ENCODE results near the gene CLIP4. TPM values are rescaled to one million over a fixed set of nuclear protein-coding genes. Genes with fewer than 3 reads are reported as not detected.

Gene CLIP4
- total and polyA plus RNA-seq, 2 of the 13 experiments (the other 11 are each of a cell fraction or from before 2014, with no cell fraction given) = 0.46 to 0.49 TPM

DNA sequence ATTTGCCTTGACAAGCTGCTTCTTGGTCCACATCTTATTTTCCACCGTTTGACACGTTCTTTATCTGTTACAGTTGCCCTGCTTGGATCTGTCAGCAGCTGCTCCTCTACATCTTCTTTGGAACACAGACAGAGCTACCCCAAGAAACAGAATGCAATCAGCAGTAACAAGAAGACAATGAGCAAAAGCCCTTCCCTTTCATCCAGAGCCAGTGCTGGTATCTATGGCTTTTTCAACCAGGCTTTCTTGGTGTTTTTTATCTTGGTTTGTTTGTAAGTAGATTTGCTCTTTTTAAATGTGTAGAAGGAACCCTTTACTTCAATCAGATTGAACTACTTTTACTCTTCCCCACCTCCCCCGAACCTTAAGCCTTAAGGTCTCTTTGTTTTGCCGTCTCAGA, 41.9 kb downstream of the CLIP4 start (continued):
- TF ChIP-seq THRA (CRISPR knock-in tag; IDR thresholded peaks at IDR 0.05; ENCODE audit: borderline replicate concordance) = no peak
- TF ChIP-seq MYPOP (CRISPR knock-in tag; IDR thresholded peaks at IDR 0.05) = no peak
- TF ChIP-seq, protein P1, sequence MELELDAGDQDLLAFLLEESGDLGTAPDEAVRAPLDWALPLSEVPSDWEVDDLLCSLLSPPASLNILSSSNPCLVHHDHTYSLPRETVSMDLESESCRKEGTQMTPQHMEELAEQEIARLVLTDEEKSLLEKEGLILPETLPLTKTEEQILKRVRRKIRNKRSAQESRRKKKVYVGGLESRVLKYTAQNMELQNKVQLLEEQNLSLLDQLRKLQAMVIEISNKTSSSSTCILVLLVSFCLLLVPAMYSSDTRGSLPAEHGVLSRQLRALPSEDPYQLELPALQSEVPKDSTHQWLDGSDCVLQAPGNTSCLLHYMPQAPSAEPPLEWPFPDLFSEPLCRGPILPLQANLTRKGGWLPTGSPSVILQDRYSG (CRISPR knock-in tag; IDR thresholded peaks at IDR 0.05) = no peak

DNA sequence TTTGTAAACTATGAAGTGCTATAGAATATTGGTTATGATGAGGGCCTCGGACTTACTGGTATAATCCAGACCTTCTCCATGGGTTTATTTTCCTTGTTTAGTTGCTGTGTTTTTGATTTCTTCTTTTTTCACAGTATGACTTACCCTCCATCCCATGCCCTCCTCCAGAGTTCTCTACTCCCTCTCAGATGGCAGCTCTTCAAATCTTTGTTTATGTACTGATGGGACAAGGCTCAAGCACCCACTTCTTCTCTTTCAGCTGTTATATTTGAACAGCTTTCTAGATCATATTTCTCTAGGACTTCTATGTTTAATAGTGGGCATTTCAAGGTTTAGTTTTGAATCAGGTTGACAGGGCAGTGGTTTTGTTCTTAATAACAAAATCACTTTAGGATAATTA, 43.9 kb downstream of the CLIP4 start:
- no peak overlapping the region for H3K27ac ChIP-seq (ENCODE audit: extremely low read length, insufficient read depth, low read length)
- CTCF ChIA-PET (ENCODE audit: low intra/inter-chr PET ratio, low total read pairs) = no interaction called here
- H3K9me3 ChIP-seq (ENCODE audit: low read length) = no peaks in the 10 kb centered on the region
- H3K27me3 ChIP-seq (ENCODE audit: control insufficient read depth in 1 of 2, insufficient read depth in 2 of 2, low read length in 2 of 2) = no peaks in the 10 kb centered on the region
- H2AFZ ChIP-seq (ENCODE audit: low read length) = no peak overlapping the region
- H3K79me2 ChIP-seq (ENCODE audit: insufficient read depth, low read length) = no peaks in the 10 kb centered on the region
- POLR2A ChIA-PET = no interaction called here
- H3K36me3 ChIP-seq (replicated peaks in 1 of 2; ENCODE audit: control insufficient read depth in 1 of 2, insufficient read depth in 2 of 2, low read length in 2 of 2) = no peaks in the 10 kb centered on the region
- ATAC-seq (no peak), DNase-seq (ENCODE audit: low spot score) (no peak), FAIRE-seq (no peak)
- no peak overlapping the region for H3K9ac ChIP-seq (ENCODE audit: insufficient read depth, low read depth, low read length)
- BruUV-seq (replicated peaks) = no TSS peak
- 9% methylated on average over 1 of the region's 1 CpG for WGBS (ENCODE audit: low lambda C conversion rate)
- in situ Hi-C loops (cut with HindIII; ENCODE audit: extremely low pct_ligation_motif_present, low pct_unique_long_range_greater_than_20kb) = no loop called here
- no peak overlapping the region for H3K4me3 ChIP-seq (replicated peaks in 1 of 3; ENCODE audit: insufficient read depth in 1 of 3, low read depth in 2 of 3, low read length in 3 of 3)
- no peaks in the 10 kb centered on the region for H4K20me1 ChIP-seq (ENCODE audit: insufficient read depth, low read length)
- no peaks in the 10 kb centered on the region for H3K4me1 ChIP-seq (ENCODE audit: insufficient read depth, low read length)
- H3K4me2 ChIP-seq (ENCODE audit: low read depth, low read length) = no peak overlapping the region
- intact Hi-C loops (cut with micrococcal nuclease; ENCODE audit: unreplicated experiment) = no loop called here
- TF ChIP-seq RFX3 (CRISPR knock-in tag; IDR thresholded peaks at IDR 0.05) = no peak
- TF ChIP-seq HMGA1 (CRISPR knock-in tag; conservative IDR thresholded peaks at IDR 0.05) = no peak
- no peak for TF ChIP-seq ZNF318 (CRISPR knock-in tag; IDR thresholded peaks at IDR 0.05)
- TF ChIP-seq ZBTB2 (CRISPR knock-in tag; IDR thresholded peaks at IDR 0.05; ENCODE audit: low read depth) = no peak
- no peak for TF ChIP-seq DMAP1 (CRISPR knock-in tag; IDR thresholded peaks at IDR 0.05)
- no peak for TF ChIP-seq ZNF234 (CRISPR knock-in tag; conservative IDR thresholded peaks at IDR 0.05)
- no peak for TF ChIP-seq ZNF282 (IDR thresholded peaks at IDR 0.05; ENCODE audit: partially characterized antibody)
- TF ChIP-seq NCOA5 (CRISPR knock-in tag; IDR thresholded peaks at IDR 0.05) = no peak
